ENCODE data around the gene RAB31. TPM values are rescaled to one million over a fixed set of nuclear protein-coding genes. Genes with fewer than 3 reads are reported as not detected.

RAB31 gene
- total RNA-seq, 4 donors from 2014 or later: 13.1 to 18.4 (median 16.9) TPM

DNA sequence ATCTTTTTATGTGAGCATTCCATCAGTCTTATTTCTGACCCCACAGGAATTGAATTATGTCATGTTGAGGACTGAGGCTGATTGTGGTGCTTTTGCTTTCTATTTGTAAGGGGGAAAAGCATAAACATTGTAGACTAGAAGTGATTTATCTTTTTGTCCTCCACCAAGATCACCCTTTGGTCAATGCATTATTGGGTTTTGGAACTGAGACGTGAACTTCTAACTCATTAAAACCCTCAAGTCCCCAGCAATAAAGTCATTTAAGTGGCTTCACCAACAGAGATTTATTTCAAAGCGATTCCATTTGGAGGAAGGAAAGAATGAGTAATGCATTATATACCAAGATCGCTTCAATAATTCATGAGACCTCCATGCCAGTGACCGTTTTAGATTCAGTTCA, 102.2 kb downstream of the RAB31 start:
- no peak for TF ChIP-seq EP300 (IDR thresholded peaks at IDR 0.05; ENCODE audit: low read depth)
- TF ChIP-seq POLR2A (IDR thresholded peaks at IDR 0.05): no peak
- no peak for TF ChIP-seq POLR2AphosphoS5 (IDR thresholded peaks at IDR 0.05)
- TF ChIP-seq, protein P1, sequence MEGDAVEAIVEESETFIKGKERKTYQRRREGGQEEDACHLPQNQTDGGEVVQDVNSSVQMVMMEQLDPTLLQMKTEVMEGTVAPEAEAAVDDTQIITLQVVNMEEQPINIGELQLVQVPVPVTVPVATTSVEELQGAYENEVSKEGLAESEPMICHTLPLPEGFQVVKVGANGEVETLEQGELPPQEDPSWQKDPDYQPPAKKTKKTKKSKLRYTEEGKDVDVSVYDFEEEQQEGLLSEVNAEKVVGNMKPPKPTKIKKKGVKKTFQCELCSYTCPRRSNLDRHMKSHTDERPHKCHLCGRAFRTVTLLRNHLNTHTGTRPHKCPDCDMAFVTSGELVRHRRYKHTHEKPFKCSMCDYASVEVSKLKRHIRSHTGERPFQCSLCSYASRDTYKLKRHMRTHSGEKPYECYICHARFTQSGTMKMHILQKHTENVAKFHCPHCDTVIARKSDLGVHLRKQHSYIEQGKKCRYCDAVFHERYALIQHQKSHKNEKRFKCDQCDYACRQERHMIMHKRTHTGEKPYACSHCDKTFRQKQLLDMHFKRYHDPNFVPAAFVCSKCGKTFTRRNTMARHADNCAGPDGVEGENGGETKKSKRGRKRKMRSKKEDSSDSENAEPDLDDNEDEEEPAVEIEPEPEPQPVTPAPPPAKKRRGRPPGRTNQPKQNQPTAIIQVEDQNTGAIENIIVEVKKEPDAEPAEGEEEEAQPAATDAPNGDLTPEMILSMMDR (IDR thresholded peaks at IDR 0.05): no peak
- in situ Hi-C loops (cut with MboI; ENCODE audit: low pct_ligation_motif_present in 1 of 4, low pct_unique_long_range_greater_than_20kb in 1 of 4, low sequenced_read_pairs in 3 of 4) (no loop called here), intact Hi-C loops (cut with DNase I; ENCODE audit: low total_unique reads) (no loop called here)
- H3K27ac ChIP-seq: peak overlapping the region; percentile 34 to 78 (median 61)
- peaks cover 0 to 30% (median 5%) of the 10 kb centered on the region in 4 donors for H3K4me1 ChIP-seq
- H3K9me3 ChIP-seq: no peaks in the 10 kb centered on the region
- no peaks in the 10 kb centered on the region for H3K36me3 ChIP-seq
- WGBS, 2 donors (ENCODE audit: low coverage in 1 of 2): 62 to 76% methylated on average over 4 of the region's 4 CpGs
- no peaks in the 10 kb centered on the region for H3K27me3 ChIP-seq
- H3K4me3 ChIP-seq: no peak overlapping the region
- no peak for DNase-seq

DNA sequence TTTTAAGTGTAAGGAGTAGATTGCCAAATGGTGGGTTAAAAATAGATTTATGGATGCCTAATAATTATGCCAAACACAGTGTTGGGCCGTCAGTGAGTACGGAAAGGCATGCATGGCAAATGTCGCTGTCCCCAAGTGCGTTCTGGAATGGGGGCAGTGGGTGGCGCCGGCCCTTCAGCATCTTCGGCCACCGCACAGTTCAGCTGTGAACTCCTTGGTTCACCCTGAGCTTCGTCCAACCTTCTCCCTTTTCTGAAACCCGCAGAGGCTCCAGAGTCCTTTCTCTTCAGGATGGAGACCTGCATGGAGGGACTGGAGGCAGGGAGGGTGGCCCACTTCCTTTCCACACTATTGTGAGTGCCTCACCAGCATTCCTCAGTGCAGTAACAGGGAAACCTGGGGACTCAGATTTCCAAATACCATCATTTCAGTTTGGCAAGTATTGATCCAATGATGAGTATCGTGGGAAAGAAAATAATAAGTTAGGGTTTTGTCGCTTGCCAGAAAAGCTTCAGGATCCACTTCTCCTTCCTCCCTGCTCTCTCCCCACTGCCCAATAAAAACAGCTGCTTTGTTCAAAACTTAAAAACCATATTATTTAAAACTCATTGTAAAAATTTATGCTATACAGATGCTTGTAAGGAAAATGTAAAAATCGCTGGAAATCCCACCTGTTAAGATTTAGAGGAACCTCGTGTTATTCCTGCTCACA, 103.0 kb downstream of the RAB31 start:
- no peak for DNase-seq
- in situ Hi-C loops (cut with MboI; ENCODE audit: low pct_ligation_motif_present in 1 of 4, low pct_unique_long_range_greater_than_20kb in 1 of 4, low sequenced_read_pairs in 3 of 4): no loop called here
- H3K36me3 ChIP-seq: no peaks in the 10 kb centered on the region
- WGBS, 2 donors (ENCODE audit: low coverage in 1 of 2): 83 to 90% methylated on average over 6 to 14 of the region's 14 CpGs
- H3K4me3 ChIP-seq: no peak overlapping the region
- TF ChIP-seq POLR2AphosphoS5 (IDR thresholded peaks at IDR 0.05): no peak
- no peak for TF ChIP-seq POLR2A (IDR thresholded peaks at IDR 0.05)
- TF ChIP-seq EP300 (IDR thresholded peaks at IDR 0.05; ENCODE audit: low read depth): no peak
- TF ChIP-seq, protein P1 (IDR thresholded peaks at IDR 0.05): no peak
- intact Hi-C loops (cut with DNase I; ENCODE audit: low total_unique reads): no loop called here
- H3K27ac ChIP-seq: peak overlapping the region; percentile 34 to 78 (median 61)
- H3K4me1 ChIP-seq: peaks cover 0 to 30% (median 5%) of the 10 kb centered on the region in 4 donors
- no peaks in the 10 kb centered on the region for H3K27me3 ChIP-seq
- no peaks in the 10 kb centered on the region for H3K9me3 ChIP-seq

DNA sequence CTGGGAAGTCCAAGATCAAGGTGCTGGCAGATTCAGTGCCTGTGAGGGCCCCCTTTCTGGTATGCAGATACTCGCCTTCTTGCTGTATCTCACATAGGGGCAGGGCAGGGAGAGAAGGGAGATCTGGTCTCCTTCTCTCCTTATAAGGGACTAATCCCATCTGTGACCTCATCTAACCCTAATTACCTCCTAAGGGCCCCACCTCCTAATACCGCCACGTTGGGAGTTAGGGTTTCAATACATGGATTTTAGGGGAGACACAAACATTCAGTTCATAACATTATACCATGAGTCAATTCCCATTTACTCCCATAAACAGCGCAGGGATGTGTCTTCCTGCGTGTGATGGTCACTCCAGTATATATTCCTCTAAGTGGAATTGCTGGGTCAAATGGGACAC, 103.9 kb downstream of the RAB31 start:
- H3K27me3 ChIP-seq: no peaks in the 10 kb centered on the region
- no peak overlapping the region for H3K4me3 ChIP-seq
- TF ChIP-seq POLR2AphosphoS5 (IDR thresholded peaks at IDR 0.05) (no peak), EP300 (IDR thresholded peaks at IDR 0.05; ENCODE audit: low read depth) (no peak)
- TF ChIP-seq, protein P1 (IDR thresholded peaks at IDR 0.05): no peak
- H3K4me1 ChIP-seq: peaks cover 0 to 30% (median 5%) of the 10 kb centered on the region in 4 donors
- no peak for DNase-seq
- in situ Hi-C loops (cut with MboI; ENCODE audit: low pct_ligation_motif_present in 1 of 4, low pct_unique_long_range_greater_than_20kb in 1 of 4, low sequenced_read_pairs in 3 of 4): no loop called here
- no peaks in the 10 kb centered on the region for H3K9me3 ChIP-seq
- intact Hi-C loops (cut with DNase I; ENCODE audit: low total_unique reads): no loop called here
- H3K27ac ChIP-seq: no peak overlapping the region
- no peaks in the 10 kb centered on the region for H3K36me3 ChIP-seq
- WGBS, 2 donors (ENCODE audit: low coverage in 1 of 2): 35 to 72% methylated on average over 3 to 5 of the region's 5 CpGs

DNA sequence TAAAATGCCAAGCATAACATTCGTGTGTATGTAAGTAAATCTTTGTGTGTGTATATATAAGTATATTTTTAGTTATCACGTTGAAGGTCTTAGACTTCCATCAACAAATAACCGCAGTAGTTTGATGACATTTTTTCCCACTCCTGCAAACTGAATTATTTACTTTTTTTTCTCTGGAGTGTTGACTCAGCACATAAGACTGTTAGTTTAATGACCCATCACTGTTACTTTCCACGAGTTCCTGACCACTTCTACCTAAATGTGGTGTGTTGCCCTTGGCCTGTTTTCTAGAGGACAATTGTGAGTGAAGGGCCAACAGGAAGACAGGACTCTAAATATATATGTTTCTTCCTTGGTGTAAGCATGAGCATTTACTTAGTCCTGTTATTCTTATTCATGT, 106.3 kb downstream of the RAB31 start:
- TF ChIP-seq, protein P1 (IDR thresholded peaks at IDR 0.05): no peak
- TF ChIP-seq EP300 (IDR thresholded peaks at IDR 0.05; ENCODE audit: low read depth) (no peak), POLR2AphosphoS5 (IDR thresholded peaks at IDR 0.05) (no peak), POLR2A (IDR thresholded peaks at IDR 0.05) (no peak)
- no peaks in the 10 kb centered on the region for H3K36me3 ChIP-seq
- no peak for DNase-seq
- H3K27me3 ChIP-seq: no peaks in the 10 kb centered on the region
- H3K9me3 ChIP-seq: no peaks in the 10 kb centered on the region
- H3K4me3 ChIP-seq: no peak overlapping the region
- H3K4me1 ChIP-seq: peaks cover 0 to 23% (median 0%) of the 10 kb centered on the region in 4 donors
- 18 to 27% methylated on average over 4 of the region's 4 CpGs for WGBS, 2 donors (ENCODE audit: low coverage in 1 of 2)
- in situ Hi-C loops (cut with MboI; ENCODE audit: low pct_ligation_motif_present in 1 of 4, low pct_unique_long_range_greater_than_20kb in 1 of 4, low sequenced_read_pairs in 3 of 4) (no loop called here), intact Hi-C loops (cut with DNase I; ENCODE audit: low total_unique reads) (no loop called here)
- H3K27ac ChIP-seq: peak overlapping the region in 1 of 4 donors; percentile 8
